K562 (cell line): Measurements from ENCODE around the gene MYH2. TPM values are rescaled to one million over a fixed set of nuclear protein-coding genes. Genes with fewer than 3 reads are reported as not detected.

Experiments used
- ATAC-seq: fragments of 200-7000 bp; cut with Tn5 transposase; 3 replicates; pipeline ENCODE4 v1.9.1; 2020; ENCODE audit warnings: moderate library complexity
- BruUV-seq: library from RNA; stranded (reverse); fragments of 400-500 nt; replicated peaks from 2 replicates; lab custom pipeline; 2021; lab: Mats Ljungman, UMichigan
- CTCF ChIA-PET: fragments of 300-600 bp; formaldehyde crosslinking; extraction: SDS; loops from one replicate; lab custom pipeline; 2021; ENCODE audit warnings: low intra/inter-chr PET ratio; lab: Yijun Ruan, JAX
- POLR2A ChIA-PET: fragments of 300-600, 350-650 bp; sonication (Branson Sonifier 250); formaldehyde crosslinking; extraction: SDS; loops from one replicate; lab custom pipeline; 2021; ENCODE audit warnings: antibody characterized with exemption, inconsistent platforms; lab: Yijun Ruan, JAX
- DNase-seq, 4 experiments: peaks; one replicate each; pipeline versions ENCODE4 v3.0.0 to v3.0.0-alpha.2; 2011 to 2018; ENCODE audit warnings: low spot score in 3 of 4, mixed read lengths in 3 of 4; ENCODE audit errors: extremely low read depth in 1 of 4
- FAIRE-seq: peaks from 2 replicates; lab custom pipeline; 2011; peaks lifted over from hg19 to GRCh38; lab: Jason Lieb, UNC
- H2AFZ ChIP-seq: 2 replicates; pipeline ENCODE4 v1.6.0; 2011; ENCODE audit warnings: low read depth, low read length, control low read depth, inconsistent platforms
- H3K27ac ChIP-seq: fragments of 200-600 bp; 3 replicates; pipeline ENCODE4 v1.8.0; 2011; ENCODE audit warnings: low read depth, mild to moderate bottlenecking, control low read depth, inconsistent platforms, low read length, moderate library complexity, mixed read lengths; ENCODE audit errors: extremely low read depth
- H3K27me3 ChIP-seq, 2 experiments: fragments of 300-600 bp in 1 of 2; 2 replicates in 1 of 2; 3 replicates in 1 of 2; pipeline versions ENCODE4 v1.6.0 to v1.8.0; 2011; ENCODE audit warnings: inconsistent platforms in 2 of 2, low read length in 2 of 2, mild to moderate bottlenecking in 1 of 2, mixed read lengths in 1 of 2, moderate library complexity in 1 of 2; ENCODE audit not compliant: control insufficient read depth in 2 of 2, insufficient read depth in 2 of 2
- H3K36me3 ChIP-seq: fragments of 300-600 bp; 3 replicates; pipeline ENCODE4 v1.8.0; 2011; ENCODE audit warnings: mild to moderate bottlenecking, low read length, inconsistent platforms; ENCODE audit not compliant: control insufficient read depth, insufficient read depth
- H3K4me1 ChIP-seq, 2 experiments: fragments of 200-600 bp in 1 of 2; replicated peaks in 1 of 2; 2 replicates in 1 of 2; 3 replicates in 1 of 2; pipeline versions ENCODE4 v1.5.1 to v1.8.0; 2011; ENCODE audit warnings: inconsistent platforms in 2 of 2, low read length in 2 of 2, mild to moderate bottlenecking in 1 of 2, mixed read lengths in 1 of 2, moderate library complexity in 1 of 2; ENCODE audit not compliant: control insufficient read depth in 2 of 2, insufficient read depth in 2 of 2
- H3K4me2 ChIP-seq: 2 replicates; pipeline ENCODE4 v1.6.1; 2011; ENCODE audit warnings: low read length, control low read depth, inconsistent platforms, mixed read lengths; ENCODE audit not compliant: insufficient read depth
- H3K4me3 ChIP-seq: fragments of 200-600 bp; sonication (generic), shearing (Covaris generic); 2 replicates; pipeline ENCODE4 v1.5.1; 2016; ENCODE audit warnings: control low read depth, inconsistent platforms
- H3K79me2 ChIP-seq: fragments of 200-600 bp; 3 replicates; pipeline ENCODE4 v1.8.0; 2011; ENCODE audit warnings: low read length, inconsistent platforms; ENCODE audit not compliant: control insufficient read depth, insufficient read depth
- H3K9ac ChIP-seq, 2 experiments: 2 replicates each; pipeline versions ENCODE4 v1.6.0 to v1.6.1; 2011; ENCODE audit warnings: low read depth in 2 of 2, low read length in 2 of 2, control low read depth in 1 of 2, inconsistent platforms in 1 of 2, mild to moderate bottlenecking in 1 of 2, mixed read lengths in 1 of 2; ENCODE audit not compliant: insufficient read depth in 1 of 2
- H3K9me1 ChIP-seq: one replicate; pipeline ENCODE4 v1.6.0; 2011; ENCODE audit warnings: inconsistent platforms, mild to moderate bottlenecking, low read length, moderate library complexity; ENCODE audit not compliant: control insufficient read depth, insufficient read depth
- H3K9me3 ChIP-seq: replicated peaks from 2 replicates; pipeline ENCODE4 v1.5.1; 2011; ENCODE audit warnings: low read depth, low read length, inconsistent platforms; ENCODE audit not compliant: control insufficient read depth, insufficient read depth
- H4K20me1 ChIP-seq: replicated peaks from 2 replicates; pipeline ENCODE4 v1.6.1; 2011; ENCODE audit warnings: low read length, inconsistent platforms, mixed read lengths; ENCODE audit not compliant: control insufficient read depth, insufficient read depth
- BCOR ChIP-seq: fragments of 450-650 bp; IDR thresholded peaks from 2 replicates; pipeline ENCODE4 v1.6.1; 2016
- CBFA2T3 ChIP-seq: fragments of 450-650 bp; IDR thresholded peaks from 2 replicates; pipeline ENCODE4 v1.6.1; 2017
- MTA2 ChIP-seq: fragments of 450-650 bp; IDR thresholded peaks from 2 replicates; pipeline ENCODE4 v1.6.1; 2016; ENCODE audit warnings: low read depth
- TEAD4 ChIP-seq, 2 experiments: sonication (generic) in 1 of 2; formaldehyde crosslinking in 1 of 2; IDR thresholded peaks; 2 replicates each; pipeline versions ENCODE4 v1.6.1 to v1.8.0; 2012 to 2022; ENCODE audit warnings: borderline replicate concordance in 1 of 2, inconsistent platforms in 1 of 2, low read length in 1 of 2, mild to moderate bottlenecking in 1 of 2, missing genetic modification reagents in 1 of 2
- TOE1 ChIP-seq, 2 experiments: fragments of 450-650 bp in 1 of 2; sonication (generic) in 1 of 2; formaldehyde crosslinking in 1 of 2; IDR thresholded peaks; 2 replicates each; pipeline versions ENCODE4 v1.7.1 to v1.8.0; 2016 to 2022; ENCODE audit warnings: borderline replicate concordance in 2 of 2, mild to moderate bottlenecking in 2 of 2, antibody characterized with exemption in 1 of 2, inconsistent platforms in 1 of 2, low read depth in 1 of 2, missing genetic modification reagents in 1 of 2, moderate library complexity in 1 of 2
- USF1 ChIP-seq: sonication (generic); formaldehyde crosslinking; IDR thresholded peaks from 2 replicates; pipeline ENCODE4 v1.9.0; 2022; ENCODE audit warnings: mild to moderate bottlenecking, missing genetic modification reagents
- WGBS: fragments of 100-300 bp; shearing (Covaris generic); methylation state at CpG from one replicate; pipeline ENCODE4 v1.1.6; 2016; ENCODE audit warnings: low coverage, mixed read lengths; ENCODE audit not compliant: insufficient coverage; ENCODE audit errors: missing lambda C conversion rate; 5-methylcytosine and 5-hydroxymethylcytosine counted together
- in situ Hi-C: fragments of 300-500 bp; cut with MboI; formaldehyde crosslinking; loops from 4 replicates; pipeline ENCODE4 v1.15.0; 2018; ENCODE audit warnings: inconsistent platforms, mixed read lengths
- intact Hi-C: fragments of 100-400 bp; cut with micrococcal nuclease; formaldehyde crosslinking; loops from 2 replicates; pipeline ENCODE4 v1.14.2; 2022
- polyA plus RNA-seq, 8 experiments: library from polyadenylated mRNA; depleted of rRNA in 4 of 8; stranded (reverse) in 5 of 8; unstranded in 3 of 8; fragments of >200 nt; fragmentation: Nextera tagmentation in 2 of 8; fragmentation: Illumina TruSeq in 1 of 8; extraction: Ambion mirVana in 2 of 8; extraction: Trizol in 1 of 8; gene quantifications; 2 replicates each; pipeline versions ENCODE4 v1.2.1 to v1.2.3, GENCODE V29; 2011 to 2014; ENCODE audit warnings: inconsistent platforms in 1 of 8, missing spikeins in 1 of 8
- total RNA-seq, 7 experiments: library from RNA; depleted of rRNA in 6 of 7; stranded (reverse); fragments of >200 nt in 6 of 7; fragmentation: Illumina TruSeq in 2 of 7; extraction: Trizol in 2 of 7; gene quantifications; 2 replicates each; pipeline versions ENCODE4 v1.2.1 to v1.2.3, GENCODE V29; 2011 to 2021; ENCODE audit warnings: low replicate concordance in 1 of 7

MYH2 gene
- total and polyA plus RNA-seq, 9 of the 15 experiments (the other 6 are each of a cell fraction or from before 2014, with no cell fraction given): not detected

DNA sequence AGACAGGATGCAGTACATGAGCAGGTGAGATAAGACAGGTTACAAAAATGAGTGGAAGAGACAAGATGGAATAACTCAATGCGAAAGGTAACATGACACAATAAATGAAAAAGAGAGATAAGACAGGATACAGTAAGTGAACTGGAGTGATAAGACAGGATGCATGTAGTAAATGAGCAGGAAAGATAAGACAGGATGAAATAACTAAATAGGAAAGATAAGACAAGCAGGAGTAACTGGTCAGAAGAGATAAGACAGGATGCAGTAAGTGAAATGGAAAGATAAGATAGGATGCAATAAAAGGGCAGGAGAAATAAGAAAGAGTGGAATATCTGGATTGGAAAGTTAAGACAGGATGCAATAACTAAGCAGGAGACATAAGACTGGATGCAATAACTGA is 71.8 kb downstream of the MYH2 start (continued):
- TF ChIP-seq TEAD4 (IDR thresholded peaks at IDR 0.05; ENCODE audit: low read length) (peak; percentile 54; the same call in 1 of the 2 replicates), TEAD4 (CRISPR knock-in tag; IDR thresholded peaks at IDR 0.05; ENCODE audit: borderline replicate concordance) (no peak), MTA2 (peak; percentile 61), BCOR (no peak), CBFA2T3 (peak; percentile 79)

DNA sequence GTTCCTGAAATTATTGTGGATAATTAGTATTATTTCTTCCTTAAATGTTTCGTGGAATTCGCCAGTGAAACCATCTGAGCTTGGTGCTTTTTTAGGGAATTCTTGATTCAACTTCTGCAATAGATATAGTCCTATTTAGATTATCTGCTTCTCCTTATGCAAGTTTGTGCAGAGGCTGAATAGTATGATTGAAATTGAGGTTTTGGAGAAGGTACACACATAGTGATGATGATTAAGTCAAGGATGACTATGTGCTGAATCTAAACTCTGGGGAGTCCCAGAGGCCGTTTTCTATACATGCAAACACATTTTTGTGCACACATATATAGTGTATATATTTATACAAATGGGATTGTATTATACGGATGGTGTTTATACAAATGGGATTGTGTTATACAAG is 74.9 kb downstream of the MYH2 start:
- H3K36me3 ChIP-seq: no peaks in the 10 kb centered on the region
- no peak overlapping the region for H3K9ac ChIP-seq
- DNase-seq (no peak), FAIRE-seq (no peak), ATAC-seq (no peak)
- no peaks in the 10 kb centered on the region for H3K9me3 ChIP-seq
- no peak overlapping the region for H2AFZ ChIP-seq
- CTCF ChIA-PET: no interaction called here
- WGBS: 0% methylated on average over 4 of the region's 4 CpGs
- POLR2A ChIA-PET: no interaction called here
- H3K9me1 ChIP-seq: no peaks in the 10 kb centered on the region
- TF ChIP-seq TOE1 (IDR thresholded peaks at IDR 0.05; ENCODE audit: borderline replicate concordance): no peak
- no peak for TF ChIP-seq TOE1 (CRISPR knock-in tag; IDR thresholded peaks at IDR 0.05; ENCODE audit: borderline replicate concordance, low read depth)
- TF ChIP-seq USF1 (CRISPR knock-in tag): no peak
- H3K79me2 ChIP-seq: no peaks in the 10 kb centered on the region
- no peaks in the 10 kb centered on the region for H3K4me1 ChIP-seq
- no peaks in the 10 kb centered on the region for H3K27me3 ChIP-seq
- H3K4me2 ChIP-seq: no peak overlapping the region
- no peak overlapping the region for H3K27ac ChIP-seq
- H3K4me3 ChIP-seq: no peak overlapping the region
- no TSS peak for BruUV-seq
- no peaks in the 10 kb centered on the region for H4K20me1 ChIP-seq
- in situ Hi-C loops (no loop called here), intact Hi-C loops (no loop called here)
